K562 (cell line): ENCODE measurements around the gene MMP27.

Experiments used
- ADNP ChIP-seq: fragments of 200-800 bp; sonication (Bioruptor generic); IDR thresholded peaks from 2 replicates; pipeline ENCODE4 v1.6.1; 2016; ENCODE audit warnings: missing genetic modification characterization, missing compliant biosample characterization
- CBX3 ChIP-seq, 2 experiments: IDR thresholded peaks; 1 replicate in 1 of 2; 2 replicates in 1 of 2; pipeline ENCODE4 v1.6.1; 2012; ENCODE audit warnings: inconsistent platforms in 2 of 2, low read length in 2 of 2, borderline replicate concordance in 1 of 2, control low read depth in 1 of 2
- JUND ChIP-seq, 2 experiments: IDR thresholded peaks; 2 replicates in 1 of 2; 3 replicates in 1 of 2; pipeline ENCODE4 v1.6.1; 2011; ENCODE audit warnings: borderline replicate concordance in 2 of 2, low read depth in 2 of 2, low read length in 2 of 2, improper control_type of control experiment in 1 of 2, missing biosample characterization in 1 of 2, missing genetic modification characterization in 1 of 2, missing genetic modification reagents in 1 of 2
- MEF2D ChIP-seq: conservative IDR thresholded peaks from 2 replicates; pipeline ENCODE4 v1.6.1; 2016; ENCODE audit warnings: low read depth, missing genetic modification characterization, missing compliant biosample characterization
- MTA3 ChIP-seq: fragments of 450-650 bp; formaldehyde crosslinking; IDR thresholded peaks from 2 replicates; pipeline ENCODE4 v1.6.1; 2017; ENCODE audit warnings: mild to moderate bottlenecking, borderline replicate concordance
- NFXL1 ChIP-seq: fragments of 450-650 bp; formaldehyde crosslinking; IDR thresholded peaks from 2 replicates; pipeline ENCODE4 v1.4.0; 2021; ENCODE audit warnings: mild to moderate bottlenecking
- SMAD2 ChIP-seq: fragments of 150-350 bp; IDR thresholded peaks from 2 replicates; pipeline ENCODE4 v1.6.1; 2014; ENCODE audit warnings: low read depth, mild to moderate bottlenecking, low read length
- SNRNP70 ChIP-seq: fragments of 200-400 bp; formaldehyde crosslinking; optimal IDR thresholded peaks from 2 replicates; pipeline ENCODE3; 2017; ENCODE audit warnings: low read depth, low read length
- SREBF2 ChIP-seq: sonication (generic); formaldehyde crosslinking; IDR thresholded peaks from 2 replicates; pipeline ENCODE4 v1.4.0; 2020; ENCODE audit warnings: mild to moderate bottlenecking, missing genetic modification reagents
- ZNF444 ChIP-seq: fragments of 250-450 bp; sonication (Bioruptor Pico); IDR thresholded peaks from 2 replicates; pipeline ENCODE4 v1.4.0; 2020; ENCODE audit warnings: mild to moderate bottlenecking, moderate library complexity
- TF ChIP-seq, protein P1 (sequence below): sonication (generic); formaldehyde crosslinking; IDR thresholded peaks from 2 replicates; pipeline ENCODE4 v1.8.0; 2022; ENCODE audit warnings: mild to moderate bottlenecking, missing genetic modification reagents, borderline replicate concordance
- TF ChIP-seq, protein P2 (sequence below), 3 experiments: IDR thresholded peaks in 2 of 3; conservative IDR thresholded peaks in 1 of 3; 2 replicates each; pipeline ENCODE4 v1.5.1; 2011 to 2012; ENCODE audit warnings: low read length in 3 of 3, mild to moderate bottlenecking in 3 of 3, control low read depth in 2 of 3, improper control_type of control experiment in 1 of 3, inconsistent platforms in 1 of 3, low read depth in 1 of 3, mixed read lengths in 1 of 3, moderate library complexity in 1 of 3; ENCODE audit not compliant: insufficient read depth in 2 of 3
- TF ChIP-seq, protein P3 (sequence below): sonication (generic); formaldehyde crosslinking; IDR thresholded peaks from 2 replicates; pipeline ENCODE4 v1.5.0; 2020; ENCODE audit warnings: missing genetic modification reagents
- TF ChIP-seq, protein P4 (sequence below): fragments of 250-450 bp; sonication (Bioruptor Pico); IDR thresholded peaks from 2 replicates; pipeline ENCODE4 v1.8.0; 2021; ENCODE audit warnings: borderline replicate concordance, mild to moderate bottlenecking, moderate library complexity; ENCODE audit not compliant: poor library complexity, severe bottlenecking

DNA sequence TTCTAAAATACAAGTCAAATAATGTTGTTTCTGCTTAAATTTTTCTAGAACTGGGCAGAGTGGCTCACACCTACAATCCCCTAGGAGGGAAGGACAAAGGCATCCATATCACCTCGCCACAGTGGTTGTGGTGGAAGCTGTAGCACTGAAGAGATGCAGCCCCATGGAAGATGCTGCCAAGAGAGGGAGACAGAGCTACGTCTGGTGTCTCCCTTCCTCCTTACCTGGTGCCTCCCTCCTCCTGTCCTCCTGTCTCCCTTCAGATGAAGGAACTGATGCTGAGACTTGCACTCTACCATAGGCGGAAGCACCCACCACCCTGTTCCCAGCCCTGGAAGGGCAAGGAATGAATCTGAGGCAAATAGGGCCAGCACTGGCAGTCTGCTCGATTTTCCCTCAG, 22.3 kb downstream of the MMP27 start:
- TF ChIP-seq CBX3 (IDR thresholded peaks at IDR 0.05; ENCODE audit: borderline replicate concordance in 1 of 2, low read length in 2 of 2) (no peak), MEF2D (tag) (no peak), SMAD2 (no peak), ADNP (no peak), ZNF444 (CRISPR knock-in tag) (no peak), NFXL1 (CRISPR knock-in tag) (no peak), SNRNP70 (no peak), SREBF2 (no peak), MTA3 (no peak), JUND (IDR thresholded peaks at IDR 0.05; ENCODE audit: borderline replicate concordance, low read depth, low read length) (no peak), JUND (tag; IDR thresholded peaks at IDR 0.05; ENCODE audit: borderline replicate concordance, low read depth, low read length) (no peak)
- TF ChIP-seq, protein P1, sequence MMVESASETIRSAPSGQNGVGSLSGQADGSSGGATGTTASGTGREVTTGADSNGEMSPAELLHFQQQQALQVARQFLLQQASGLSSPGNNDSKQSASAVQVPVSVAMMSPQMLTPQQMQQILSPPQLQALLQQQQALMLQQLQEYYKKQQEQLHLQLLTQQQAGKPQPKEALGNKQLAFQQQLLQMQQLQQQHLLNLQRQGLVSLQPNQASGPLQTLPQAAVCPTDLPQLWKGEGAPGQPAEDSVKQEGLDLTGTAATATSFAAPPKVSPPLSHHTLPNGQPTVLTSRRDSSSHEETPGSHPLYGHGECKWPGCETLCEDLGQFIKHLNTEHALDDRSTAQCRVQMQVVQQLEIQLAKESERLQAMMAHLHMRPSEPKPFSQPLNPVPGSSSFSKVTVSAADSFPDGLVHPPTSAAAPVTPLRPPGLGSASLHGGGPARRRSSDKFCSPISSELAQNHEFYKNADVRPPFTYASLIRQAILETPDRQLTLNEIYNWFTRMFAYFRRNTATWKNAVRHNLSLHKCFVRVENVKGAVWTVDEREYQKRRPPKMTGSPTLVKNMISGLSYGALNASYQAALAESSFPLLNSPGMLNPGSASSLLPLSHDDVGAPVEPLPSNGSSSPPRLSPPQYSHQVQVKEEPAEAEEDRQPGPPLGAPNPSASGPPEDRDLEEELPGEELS = no peak
- TF ChIP-seq, protein P2, sequence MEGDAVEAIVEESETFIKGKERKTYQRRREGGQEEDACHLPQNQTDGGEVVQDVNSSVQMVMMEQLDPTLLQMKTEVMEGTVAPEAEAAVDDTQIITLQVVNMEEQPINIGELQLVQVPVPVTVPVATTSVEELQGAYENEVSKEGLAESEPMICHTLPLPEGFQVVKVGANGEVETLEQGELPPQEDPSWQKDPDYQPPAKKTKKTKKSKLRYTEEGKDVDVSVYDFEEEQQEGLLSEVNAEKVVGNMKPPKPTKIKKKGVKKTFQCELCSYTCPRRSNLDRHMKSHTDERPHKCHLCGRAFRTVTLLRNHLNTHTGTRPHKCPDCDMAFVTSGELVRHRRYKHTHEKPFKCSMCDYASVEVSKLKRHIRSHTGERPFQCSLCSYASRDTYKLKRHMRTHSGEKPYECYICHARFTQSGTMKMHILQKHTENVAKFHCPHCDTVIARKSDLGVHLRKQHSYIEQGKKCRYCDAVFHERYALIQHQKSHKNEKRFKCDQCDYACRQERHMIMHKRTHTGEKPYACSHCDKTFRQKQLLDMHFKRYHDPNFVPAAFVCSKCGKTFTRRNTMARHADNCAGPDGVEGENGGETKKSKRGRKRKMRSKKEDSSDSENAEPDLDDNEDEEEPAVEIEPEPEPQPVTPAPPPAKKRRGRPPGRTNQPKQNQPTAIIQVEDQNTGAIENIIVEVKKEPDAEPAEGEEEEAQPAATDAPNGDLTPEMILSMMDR (IDR thresholded peaks at IDR 0.05 in 2 of 3, conservative IDR thresholded peaks at IDR 0.05 in 1 of 3; ENCODE audit: insufficient read depth in 2 of 3, low read depth in 1 of 3, low read length in 3 of 3) = no peak
- TF ChIP-seq, protein P3, sequence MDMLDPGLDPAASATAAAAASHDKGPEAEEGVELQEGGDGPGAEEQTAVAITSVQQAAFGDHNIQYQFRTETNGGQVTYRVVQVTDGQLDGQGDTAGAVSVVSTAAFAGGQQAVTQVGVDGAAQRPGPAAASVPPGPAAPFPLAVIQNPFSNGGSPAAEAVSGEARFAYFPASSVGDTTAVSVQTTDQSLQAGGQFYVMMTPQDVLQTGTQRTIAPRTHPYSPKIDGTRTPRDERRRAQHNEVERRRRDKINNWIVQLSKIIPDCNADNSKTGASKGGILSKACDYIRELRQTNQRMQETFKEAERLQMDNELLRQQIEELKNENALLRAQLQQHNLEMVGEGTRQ (CRISPR knock-in tag) = no peak
- TF ChIP-seq, protein P4, sequence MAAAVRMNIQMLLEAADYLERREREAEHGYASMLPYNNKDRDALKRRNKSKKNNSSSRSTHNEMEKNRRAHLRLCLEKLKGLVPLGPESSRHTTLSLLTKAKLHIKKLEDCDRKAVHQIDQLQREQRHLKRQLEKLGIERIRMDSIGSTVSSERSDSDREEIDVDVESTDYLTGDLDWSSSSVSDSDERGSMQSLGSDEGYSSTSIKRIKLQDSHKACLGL = no peak
